Esophagus muscularis mucosa (tissue), 4 donors: ENCODE measurements around the gene SIPA1L3. TPM values are rescaled to one million over a fixed set of nuclear protein-coding genes. Genes with fewer than 3 reads are reported as not detected.

Experiments used
- DNase-seq: peaks from one replicate; pipeline ENCODE4 v3.0.0-alpha.2; 2017; ENCODE audit errors: extremely low spot score
- H3K27ac ChIP-seq, 4 donors: fragments of 200-600 bp; sonication (generic); replicated peaks in 1 of 4; 1 replicate in 3 of 4; 2 replicates in 1 of 4; pipeline ENCODE4 v1.5.1; 2016 to 2019; ENCODE audit warnings: mild to moderate bottlenecking in 1 of 4
- H3K27me3 ChIP-seq, 4 donors: fragments of 200-600 bp; sonication (generic); one replicate each; pipeline versions ENCODE4 v1.5.1 to v1.6.0; 2016 to 2019
- H3K36me3 ChIP-seq, 4 donors: fragments of 200-600 bp; sonication (generic); one replicate each; pipeline ENCODE4 v1.5.1; 2016 to 2019
- H3K4me1 ChIP-seq, 4 donors: fragments of 200-600 bp; sonication (generic); one replicate each; pipeline ENCODE4 v1.5.1; 2016 to 2019
- H3K4me3 ChIP-seq, 4 donors: fragments of 200-600 bp; sonication (generic); 1 replicate in 2 of 4; 2 replicates in 2 of 4; pipeline ENCODE4 v1.5.1; 2016 to 2019; ENCODE audit warnings: mild to moderate bottlenecking in 4 of 4, moderate library complexity in 1 of 4
- H3K9me3 ChIP-seq, 4 donors: fragments of 200-600 bp; sonication (generic); 1 replicate in 3 of 4; 2 replicates in 1 of 4; pipeline ENCODE4 v1.5.1; 2016 to 2019
- CTCF ChIP-seq, 3 experiments: fragments of 200-600 bp in 2 of 3; fragments of 450-650 bp in 1 of 3; sonication (generic) in 2 of 3; IDR thresholded peaks; one replicate each; pipeline ENCODE4 v1.5.1; 2017 to 2019; ENCODE audit warnings: antibody characterized with exemption in 3 of 3, mild to moderate bottlenecking in 2 of 3, moderate library complexity in 1 of 3
- EP300 ChIP-seq: sonication (generic); formaldehyde crosslinking; IDR thresholded peaks from one replicate; pipeline ENCODE4 v1.6.1; 2017; ENCODE audit warnings: antibody characterized with exemption
- POLR2A ChIP-seq: fragments of 450-650 bp; IDR thresholded peaks from one replicate; pipeline ENCODE4 v1.6.1; 2017; ENCODE audit warnings: antibody characterized with exemption, moderate library complexity, mild to moderate bottlenecking, low read depth
- POLR2AphosphoS5 ChIP-seq, 2 donors: sonication (generic); formaldehyde crosslinking; IDR thresholded peaks; one replicate each; pipeline ENCODE4 v1.6.1; 2017; ENCODE audit warnings: antibody characterized with exemption in 2 of 2
- WGBS: methylation state at CpG from one replicate; pipeline ENCODE4 v1.1.5; 2018; 5-methylcytosine and 5-hydroxymethylcytosine counted together
- intact Hi-C: fragments of 100-400 bp; cut with DNase I; formaldehyde crosslinking; loops from one replicate; pipeline ENCODE4 v1.15.1; 2023
- total RNA-seq, 4 donors: library from RNA; depleted of rRNA; stranded (reverse); fragments of >200 nt; gene quantifications; one replicate each; pipeline versions ENCODE4 v1.1.0 to v1.2.1, GENCODE V29; 2016

The SIPA1L3 gene
- total RNA-seq, 4 donors from 2014 or later, result 10.4 to 17.9 (median 13.2) TPM

- intact Hi-C loops, result no loop called here
- H3K4me3 ChIP-seq, result no peak overlapping the region
- H3K27me3 ChIP-seq, result no peaks in the 10 kb centered on the region
- WGBS, result 95% methylated on average over 6 of the region's 6 CpGs
- no peaks in the 10 kb centered on the region for H3K4me1 ChIP-seq
- TF ChIP-seq POLR2AphosphoS5 (IDR thresholded peaks at IDR 0.05) (no peak), CTCF (IDR thresholded peaks at IDR 0.05) (no peak), EP300 (no peak), POLR2A (no peak)
- H3K27ac ChIP-seq, result no peak overlapping the region
- no peak for DNase-seq
- no peaks in the 10 kb centered on the region for H3K9me3 ChIP-seq
- H3K36me3 ChIP-seq, result no peaks in the 10 kb centered on the region
These were observed 41.4 kb downstream of the SIPA1L3 start for GRCh38 chr19:37948362-37948761.

- no peak for DNase-seq
- no peak overlapping the region for H3K27ac ChIP-seq
- no peaks in the 10 kb centered on the region for H3K27me3 ChIP-seq
- no peaks in the 10 kb centered on the region for H3K9me3 ChIP-seq
- no peak for TF ChIP-seq CTCF (IDR thresholded peaks at IDR 0.05)
- no peak for TF ChIP-seq EP300
- TF ChIP-seq POLR2AphosphoS5 (IDR thresholded peaks at IDR 0.05), result no peak
- H3K36me3 ChIP-seq, result no peaks in the 10 kb centered on the region
- 91% methylated on average over 25 of the region's 25 CpGs for WGBS
- no peaks in the 10 kb centered on the region for H3K4me1 ChIP-seq
- H3K4me3 ChIP-seq, result no peak overlapping the region
- intact Hi-C loops, result no loop called here
These were observed 43.6 kb downstream of the SIPA1L3 start for GRCh38 chr19:37950471-37951175.

- TF ChIP-seq POLR2A (no peak), CTCF (IDR thresholded peaks at IDR 0.05) (no peak), EP300 (no peak), POLR2AphosphoS5 (IDR thresholded peaks at IDR 0.05) (no peak)
- DNase-seq, result no peak
- intact Hi-C loops, result no loop called here
- H3K4me3 ChIP-seq, result no peak overlapping the region
- no peaks in the 10 kb centered on the region for H3K9me3 ChIP-seq
- H3K4me1 ChIP-seq, result no peaks in the 10 kb centered on the region
- WGBS, result 78% methylated on average over 4 of the region's 4 CpGs
- no peaks in the 10 kb centered on the region for H3K36me3 ChIP-seq
- no peaks in the 10 kb centered on the region for H3K27me3 ChIP-seq
- no peak overlapping the region for H3K27ac ChIP-seq
These were observed 44.8 kb downstream of the SIPA1L3 start for GRCh38 chr19:37951816-37952210.

GRCh38 chr19:37953171-37953917 lies 46.3 kb downstream of the SIPA1L3 start:
- no peaks in the 10 kb centered on the region for H3K9me3 ChIP-seq
- no peak overlapping the region for H3K27ac ChIP-seq
- H3K36me3 ChIP-seq, result no peaks in the 10 kb centered on the region
- no peak for DNase-seq
- WGBS, result 87% methylated on average over 11 of the region's 11 CpGs
- intact Hi-C loops, result no loop called here
- H3K4me3 ChIP-seq, result no peak overlapping the region
- no peak for TF ChIP-seq CTCF (IDR thresholded peaks at IDR 0.05)
- TF ChIP-seq EP300, result no peak
- no peaks in the 10 kb centered on the region for H3K4me1 ChIP-seq
- H3K27me3 ChIP-seq, result no peaks in the 10 kb centered on the region
